Measurements from ENCODE around the gene ST13.

The ST13 gene

DNA sequence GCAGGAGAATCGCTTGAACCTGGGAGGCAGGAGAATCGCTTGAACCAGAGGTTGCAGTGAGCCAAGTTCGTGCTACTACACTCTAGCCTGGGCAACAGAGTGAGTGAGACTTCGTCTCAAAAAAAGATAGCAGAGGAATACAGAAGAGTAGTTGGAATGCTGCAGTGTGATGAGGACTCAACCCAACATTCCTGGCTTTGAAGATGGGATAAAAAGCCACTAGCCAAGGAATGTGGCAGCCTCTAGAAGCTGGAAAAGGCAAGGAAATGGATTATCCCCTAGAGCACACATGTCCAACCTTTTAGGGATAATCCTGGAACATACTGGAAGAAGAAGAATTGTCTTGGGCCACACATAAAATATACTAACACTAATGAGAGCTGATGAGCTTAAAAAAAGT, 51.2 kb downstream of the ST13 start:
- no peak overlapping the region for H2BK15ac ChIP-seq (ENCODE audit: low read length)
- H2AFZ ChIP-seq (ENCODE audit: low read length): no peak overlapping the region
- no peaks in the 10 kb centered on the region for H3K79me1 ChIP-seq (ENCODE audit: low read depth, low read length)
- peak overlapping the region; percentile 2 for H3K27ac ChIP-seq (replicated peaks; ENCODE audit: low read length)
- H3K23ac ChIP-seq (ENCODE audit: low read depth, low read length, poor library complexity): no peak overlapping the region
- peaks cover 0 to 7% of the 10 kb centered on the region in 2 donors for H3K4me1 ChIP-seq (ENCODE audit: control insufficient read depth in 2 of 2, insufficient read depth in 1 of 2, low read depth in 1 of 2, low read length in 2 of 2)
- WGBS, 2 donors (ENCODE audit: extremely low coverage in 2 of 2, insufficient read length in 2 of 2, insufficient replicate concordance in 1 of 2): no CpG with 5 or more reads among the region's 4 CpGs
- no peak overlapping the region for H4K8ac ChIP-seq (ENCODE audit: low read depth, low read length)
- no peak for DNase-seq (ENCODE audit: low spot score)
- no peak overlapping the region for H3K14ac ChIP-seq (ENCODE audit: low read length)
- H2BK12ac ChIP-seq (ENCODE audit: low read length): no peak overlapping the region
- no peak overlapping the region for H3K9ac ChIP-seq (ENCODE audit: low read depth, low read length, poor library complexity)
- H2BK5ac ChIP-seq (ENCODE audit: low read length): no peak overlapping the region
- H3K36me3 ChIP-seq (replicated peaks in 1 of 2; ENCODE audit: control insufficient read depth in 2 of 2, insufficient read depth in 2 of 2, low read length in 2 of 2): peaks cover 1 to 8% of the 10 kb centered on the region in 2 donors
- H4K91ac ChIP-seq (ENCODE audit: low read depth, low read length, poor library complexity): no peak overlapping the region
- H2AK5ac ChIP-seq (ENCODE audit: low read depth, low read length): no peak overlapping the region
- H3K18ac ChIP-seq (ENCODE audit: low read length): no peak overlapping the region
- no peak overlapping the region for H2BK120ac ChIP-seq (ENCODE audit: low read depth, low read length)
- no peak overlapping the region for H3K4ac ChIP-seq (ENCODE audit: low read length)
- H3K9me3 ChIP-seq (replicated peaks in 1 of 2; ENCODE audit: control insufficient read depth in 2 of 2, insufficient read depth in 1 of 2, low read depth in 1 of 2, low read length in 2 of 2): no peaks in the 10 kb centered on the region
- no peaks in the 10 kb centered on the region for H3K27me3 ChIP-seq (ENCODE audit: control insufficient read depth in 3 of 3, insufficient read depth in 3 of 3, low read depth in 1 of 3, low read length in 3 of 3)
- no peak overlapping the region for H3K4me2 ChIP-seq (ENCODE audit: insufficient read depth, low read length, poor library complexity, severe bottlenecking)
- no peak overlapping the region for H3K4me3 ChIP-seq (ENCODE audit: low read length in 2 of 2)

DNA sequence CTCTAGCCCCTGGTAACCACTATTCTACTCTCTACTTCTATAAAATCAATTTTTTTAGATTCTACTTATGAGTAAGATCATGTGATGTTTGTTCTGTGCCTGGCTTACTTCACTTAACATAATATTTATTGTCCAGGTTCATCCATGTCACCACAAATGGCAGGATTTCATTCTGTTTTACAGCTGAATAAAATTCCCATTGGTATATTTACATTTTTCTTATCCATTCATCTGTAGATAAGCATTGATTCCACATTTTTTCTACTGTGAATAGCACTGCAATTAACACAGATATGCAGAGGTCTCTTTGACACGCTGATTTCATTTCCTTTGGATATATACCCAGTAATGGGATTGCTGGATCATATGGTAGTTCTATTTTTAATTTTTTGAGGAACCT, 53.1 kb downstream of the ST13 start:
- Histone ChIP-seq H2BK5ac (ENCODE audit: low read length) (no peak overlapping the region), H3K14ac (ENCODE audit: low read length) (no peak overlapping the region), H3K4ac (ENCODE audit: low read length) (no peak overlapping the region), H4K91ac (ENCODE audit: low read depth, low read length, poor library complexity) (no peak overlapping the region), H2BK120ac (ENCODE audit: low read depth, low read length) (no peak overlapping the region), H3K4me2 (ENCODE audit: insufficient read depth, low read length, poor library complexity, severe bottlenecking) (no peak overlapping the region), H2BK12ac (ENCODE audit: low read length) (no peak overlapping the region), H3K27me3 (ENCODE audit: control insufficient read depth in 3 of 3, insufficient read depth in 3 of 3, low read depth in 1 of 3, low read length in 3 of 3) (no peaks in the 10 kb centered on the region), H2AK5ac (ENCODE audit: low read depth, low read length) (no peak overlapping the region), H3K4me1 (ENCODE audit: control insufficient read depth in 2 of 2, insufficient read depth in 1 of 2, low read depth in 1 of 2, low read length in 2 of 2) (peaks cover 0 to 7% of the 10 kb centered on the region in 2 donors), H3K9ac (ENCODE audit: low read depth, low read length, poor library complexity) (no peak overlapping the region), H3K18ac (ENCODE audit: low read length) (no peak overlapping the region), H2AFZ (ENCODE audit: low read length) (no peak overlapping the region), H3K27ac (replicated peaks; ENCODE audit: low read length) (no peak overlapping the region), H3K9me3 (replicated peaks in 1 of 2; ENCODE audit: control insufficient read depth in 2 of 2, insufficient read depth in 1 of 2, low read depth in 1 of 2, low read length in 2 of 2) (no peaks in the 10 kb centered on the region), H3K79me1 (ENCODE audit: low read depth, low read length) (no peaks in the 10 kb centered on the region), H3K36me3 (replicated peaks in 1 of 2; ENCODE audit: control insufficient read depth in 2 of 2, insufficient read depth in 2 of 2, low read length in 2 of 2) (peaks cover 1 to 11% of the 10 kb centered on the region in 2 donors), H4K8ac (ENCODE audit: low read depth, low read length) (no peak overlapping the region), H3K23ac (ENCODE audit: low read depth, low read length, poor library complexity) (no peak overlapping the region), H3K4me3 (ENCODE audit: low read length in 2 of 2) (no peak overlapping the region), H2BK15ac (ENCODE audit: low read length) (no peak overlapping the region)
- DNase-seq (ENCODE audit: low spot score): no peak
- WGBS, 2 donors (ENCODE audit: extremely low coverage in 2 of 2, insufficient read length in 2 of 2, insufficient replicate concordance in 1 of 2): no CpG with 5 or more reads among the region's 1 CpG

GRCh38 chr22:40799008-40799407, 57.4 kb downstream of the ST13 start:
- Histone ChIP-seq H4K8ac (ENCODE audit: low read depth, low read length) (no peak overlapping the region), H3K4me3 (ENCODE audit: low read length in 2 of 2) (no peak overlapping the region), H2BK5ac (ENCODE audit: low read length) (no peak overlapping the region), H3K9me3 (replicated peaks in 1 of 2; ENCODE audit: control insufficient read depth in 2 of 2, insufficient read depth in 1 of 2, low read depth in 1 of 2, low read length in 2 of 2) (no peaks in the 10 kb centered on the region), H3K4ac (ENCODE audit: low read length) (no peak overlapping the region), H3K23ac (ENCODE audit: low read depth, low read length, poor library complexity) (no peak overlapping the region), H4K91ac (ENCODE audit: low read depth, low read length, poor library complexity) (no peak overlapping the region), H3K4me2 (ENCODE audit: insufficient read depth, low read length, poor library complexity, severe bottlenecking) (no peak overlapping the region), H3K18ac (ENCODE audit: low read length) (no peak overlapping the region), H3K79me1 (ENCODE audit: low read depth, low read length) (no peaks in the 10 kb centered on the region), H2BK12ac (ENCODE audit: low read length) (no peak overlapping the region), H2BK120ac (ENCODE audit: low read depth, low read length) (no peak overlapping the region), H3K14ac (ENCODE audit: low read length) (no peak overlapping the region), H2AK5ac (ENCODE audit: low read depth, low read length) (no peak overlapping the region), H3K27ac (replicated peaks; ENCODE audit: low read length) (no peak overlapping the region), H2BK15ac (ENCODE audit: low read length) (no peak overlapping the region), H3K9ac (ENCODE audit: low read depth, low read length, poor library complexity) (no peak overlapping the region), H3K4me1 (ENCODE audit: control insufficient read depth in 2 of 2, insufficient read depth in 1 of 2, low read depth in 1 of 2, low read length in 2 of 2) (no peaks in the 10 kb centered on the region), H3K36me3 (replicated peaks in 1 of 2; ENCODE audit: control insufficient read depth in 2 of 2, insufficient read depth in 2 of 2, low read length in 2 of 2) (peaks cover 0 to 18% of the 10 kb centered on the region in 2 donors), H3K27me3 (ENCODE audit: control insufficient read depth in 3 of 3, insufficient read depth in 3 of 3, low read depth in 1 of 3, low read length in 3 of 3) (no peaks in the 10 kb centered on the region), H2AFZ (ENCODE audit: low read length) (no peak overlapping the region)
- no CpG with 5 or more reads among the region's 3 CpGs for WGBS, 2 donors (ENCODE audit: extremely low coverage in 2 of 2, insufficient read length in 2 of 2, insufficient replicate concordance in 1 of 2)
- no peak for DNase-seq (ENCODE audit: low spot score)

DNA sequence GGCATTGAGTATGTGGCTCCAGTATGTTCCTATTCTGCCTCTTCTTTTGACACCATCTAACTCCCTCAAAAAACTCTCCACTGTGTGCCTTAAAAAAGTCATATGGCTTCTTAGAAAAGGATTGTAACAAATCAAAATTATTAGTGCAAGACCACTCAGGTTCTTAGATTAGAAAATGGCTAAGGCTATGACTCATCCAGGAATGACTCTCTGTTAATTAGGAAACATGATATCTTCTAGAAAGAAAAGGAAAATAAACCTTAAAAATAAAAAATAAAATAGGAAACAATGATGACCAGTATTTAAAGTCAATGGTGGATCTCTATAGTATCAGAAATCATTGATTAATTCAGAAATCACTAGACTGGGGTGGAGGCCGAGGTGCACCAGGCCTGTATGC, 59.0 kb downstream of the ST13 start:
- no peak overlapping the region for H3K23ac ChIP-seq (ENCODE audit: low read depth, low read length, poor library complexity)
- no peak overlapping the region for H2AK5ac ChIP-seq (ENCODE audit: low read depth, low read length)
- H2BK120ac ChIP-seq (ENCODE audit: low read depth, low read length): no peak overlapping the region
- H3K4ac ChIP-seq (ENCODE audit: low read length): no peak overlapping the region
- H3K4me1 ChIP-seq (ENCODE audit: control insufficient read depth in 2 of 2, insufficient read depth in 1 of 2, low read depth in 1 of 2, low read length in 2 of 2): no peaks in the 10 kb centered on the region
- H3K18ac ChIP-seq (ENCODE audit: low read length): no peak overlapping the region
- DNase-seq (ENCODE audit: low spot score): no peak
- H2BK12ac ChIP-seq (ENCODE audit: low read length): no peak overlapping the region
- H4K8ac ChIP-seq (ENCODE audit: low read depth, low read length): no peak overlapping the region
- WGBS, 2 donors (ENCODE audit: extremely low coverage in 2 of 2, insufficient read length in 2 of 2, insufficient replicate concordance in 1 of 2): no CpG with 5 or more reads among the region's 1 CpG
- H3K9me3 ChIP-seq (replicated peaks in 1 of 2; ENCODE audit: control insufficient read depth in 2 of 2, insufficient read depth in 1 of 2, low read depth in 1 of 2, low read length in 2 of 2): no peaks in the 10 kb centered on the region
- H3K4me2 ChIP-seq (ENCODE audit: insufficient read depth, low read length, poor library complexity, severe bottlenecking): no peak overlapping the region
- H2AFZ ChIP-seq (ENCODE audit: low read length): no peak overlapping the region
- H3K79me1 ChIP-seq (ENCODE audit: low read depth, low read length): no peaks in the 10 kb centered on the region
- H3K36me3 ChIP-seq (replicated peaks in 1 of 2; ENCODE audit: control insufficient read depth in 2 of 2, insufficient read depth in 2 of 2, low read length in 2 of 2): peaks cover 2 to 21% of the 10 kb centered on the region in 2 donors
- H3K14ac ChIP-seq (ENCODE audit: low read length): no peak overlapping the region
- H3K9ac ChIP-seq (ENCODE audit: low read depth, low read length, poor library complexity): no peak overlapping the region
- no peak overlapping the region for H3K4me3 ChIP-seq (ENCODE audit: low read length in 2 of 2)
- no peak overlapping the region for H3K27ac ChIP-seq (replicated peaks; ENCODE audit: low read length)
- no peak overlapping the region for H2BK5ac ChIP-seq (ENCODE audit: low read length)
- no peaks in the 10 kb centered on the region for H3K27me3 ChIP-seq (ENCODE audit: control insufficient read depth in 3 of 3, insufficient read depth in 3 of 3, low read depth in 1 of 3, low read length in 3 of 3)
- H4K91ac ChIP-seq (ENCODE audit: low read depth, low read length, poor library complexity): no peak overlapping the region
- no peak overlapping the region for H2BK15ac ChIP-seq (ENCODE audit: low read length)
